HFFc6 (cell line): ENCODE measurements around the gene SCAF4. TPM values are rescaled to one million over a fixed set of nuclear protein-coding genes. Genes with fewer than 3 reads are reported as not detected.
"Not testable (repeated sequence)": the region's sequence is repeated elsewhere in the genome, so short reads cannot be mapped to it uniquely, and the experiment has no call there.

ENCODE experiments used
- DNase-seq: peaks from one replicate; pipeline ENCODE4 v3.0.0-alpha.2; 2018
- H3K27ac Mint-ChIP-seq: 2 replicates; pipeline ENCODE4 v1.8.0; 2020; ENCODE audit warnings: mild to moderate bottlenecking, mixed read lengths
- H3K27me3 Mint-ChIP-seq: 2 replicates; pipeline ENCODE4 v1.8.0; 2021; ENCODE audit warnings: mild to moderate bottlenecking, moderate library complexity, mixed read lengths; ENCODE audit not compliant: insufficient read depth
- H3K36me3 Mint-ChIP-seq: 2 replicates; pipeline ENCODE4 v1.8.0; 2021; ENCODE audit warnings: low read depth, mixed read lengths
- H3K4me1 Mint-ChIP-seq: 2 replicates; pipeline ENCODE4 v1.8.0; 2020; ENCODE audit warnings: low read depth, mixed read lengths
- H3K4me3 Mint-ChIP-seq: 2 replicates; pipeline ENCODE4 v1.8.0; 2020; ENCODE audit warnings: mild to moderate bottlenecking, moderate library complexity, mixed read lengths
- H3K9me3 Mint-ChIP-seq: 2 replicates; pipeline ENCODE4 v1.8.0; 2020; ENCODE audit warnings: mild to moderate bottlenecking, mixed read lengths
- CTCF ChIP-seq: fragments of 200-600 bp; sonication (generic); IDR thresholded peaks from 2 replicates; pipeline ENCODE4 v1.5.0; 2021; ENCODE audit warnings: antibody characterized with exemption, mild to moderate bottlenecking
- total RNA-seq, 6 experiments: library from RNA; stranded (reverse); fragmentation: NEBNext Ultra II Directional; extraction: Animal tissue kit (Norgen Biotek cat#: 25700); gene quantifications; 2 replicates in 1 of 6; 3 replicates in 5 of 6; pipeline ENCODE4 v1.2.3, GENCODE V29; 2021

The SCAF4 gene
- total RNA-seq, 6 experiments from 2014 or later, result 21.8 to 28.4 (median 26.3) TPM

GRCh38 chr21:31658053-31658452, 73.9 kb downstream of the SCAF4 start:
- peaks cover 39% of the 10 kb centered on the region for H3K4me1 Mint-ChIP-seq
- H3K27ac Mint-ChIP-seq, result no peak overlapping the region
- no peak for TF ChIP-seq CTCF
- peaks cover 15% of the 10 kb centered on the region for H3K36me3 Mint-ChIP-seq
- 0 out of 2 replicates have a peak overlapping the region, but pooled peaks have one; percentile 5 for H3K4me3 Mint-ChIP-seq
- H3K9me3 Mint-ChIP-seq, result no peaks in the 10 kb centered on the region
- DNase-seq, result no peak
- H3K27me3 Mint-ChIP-seq, result peaks cover 7% of the 10 kb centered on the region

GRCh38 chr21:31656199-31657095, 75.5 kb downstream of the SCAF4 start:
- no peak for TF ChIP-seq CTCF
- Mint-ChIP-seq H3K36me3 (0 out of 2 replicates have a peak, but pooled peaks cover 5% of the 10 kb centered on the region), H3K27me3 (peaks cover 7% of the 10 kb centered on the region), H3K9me3 (no peaks in the 10 kb centered on the region), H3K4me3 (no peak overlapping the region), H3K27ac (no peak overlapping the region), H3K4me1 (peaks cover 25% of the 10 kb centered on the region)
- no peak for DNase-seq

- H3K27ac Mint-ChIP-seq, result not testable (repeated sequence)
These were observed 76.9 kb downstream of the SCAF4 start for GRCh38 chr21:31654821-31655580.

GRCh38 chr21:31654340-31654739, 77.6 kb downstream of the SCAF4 start:
- no peak for TF ChIP-seq CTCF
- Mint-ChIP-seq H3K27ac (no peak overlapping the region), H3K4me3 (no peak overlapping the region), H3K9me3 (no peaks in the 10 kb centered on the region), H3K4me1 (peaks cover 15% of the 10 kb centered on the region), H3K27me3 (peaks cover 5% of the 10 kb centered on the region; the same call in 1 of the 2 replicates), H3K36me3 (no peaks in the 10 kb centered on the region)
- no peak for DNase-seq

More at GRCh38 chr21:31654821-31655580, 76.9 kb downstream of the SCAF4 start:
- peaks cover 15% of the 10 kb centered on the region for H3K4me1 Mint-ChIP-seq
- H3K9me3 Mint-ChIP-seq, H3K4me3 Mint-ChIP-seq, H3K27me3 Mint-ChIP-seq, H3K36me3 Mint-ChIP-seq, DNase-seq: not testable (repeated sequence)

- not testable (repeated sequence) for H3K27me3 Mint-ChIP-seq, H3K4me3 Mint-ChIP-seq, H3K4me1 Mint-ChIP-seq, H3K36me3 Mint-ChIP-seq, H3K9me3 Mint-ChIP-seq, DNase-seq, H3K27ac Mint-ChIP-seq
These were observed 80.4 kb downstream of the SCAF4 start for GRCh38 chr21:31651491-31651890.

- Mint-ChIP-seq H3K27ac (no peak overlapping the region), H3K4me3 (no peak overlapping the region), H3K9me3 (no peaks in the 10 kb centered on the region), H3K4me1 (no peaks in the 10 kb centered on the region), H3K27me3 (peaks cover 7% of the 10 kb centered on the region; the same call in 1 of the 2 replicates), H3K36me3 (no peaks in the 10 kb centered on the region)
- TF ChIP-seq CTCF, result no peak
- no peak for DNase-seq
These were observed 81.0 kb downstream of the SCAF4 start for GRCh38 chr21:31650930-31651329.
